IPS-18c (cell line): ENCODE results near the gene CNOT1.

Source experiments
- H3K4me3 ChIP-seq: 2 replicates; pipeline ENCODE4 v1.7.0; 2013; ENCODE audit warnings: low read depth, mild to moderate bottlenecking, low read length, moderate library complexity; ENCODE audit not compliant: insufficient read depth
- H3K9me3 ChIP-seq: one replicate; pipeline ENCODE4 v1.6.1; 2013; ENCODE audit warnings: mild to moderate bottlenecking, low read length, moderate library complexity; ENCODE audit not compliant: control insufficient read depth, insufficient read depth

Gene CNOT1

DNA sequence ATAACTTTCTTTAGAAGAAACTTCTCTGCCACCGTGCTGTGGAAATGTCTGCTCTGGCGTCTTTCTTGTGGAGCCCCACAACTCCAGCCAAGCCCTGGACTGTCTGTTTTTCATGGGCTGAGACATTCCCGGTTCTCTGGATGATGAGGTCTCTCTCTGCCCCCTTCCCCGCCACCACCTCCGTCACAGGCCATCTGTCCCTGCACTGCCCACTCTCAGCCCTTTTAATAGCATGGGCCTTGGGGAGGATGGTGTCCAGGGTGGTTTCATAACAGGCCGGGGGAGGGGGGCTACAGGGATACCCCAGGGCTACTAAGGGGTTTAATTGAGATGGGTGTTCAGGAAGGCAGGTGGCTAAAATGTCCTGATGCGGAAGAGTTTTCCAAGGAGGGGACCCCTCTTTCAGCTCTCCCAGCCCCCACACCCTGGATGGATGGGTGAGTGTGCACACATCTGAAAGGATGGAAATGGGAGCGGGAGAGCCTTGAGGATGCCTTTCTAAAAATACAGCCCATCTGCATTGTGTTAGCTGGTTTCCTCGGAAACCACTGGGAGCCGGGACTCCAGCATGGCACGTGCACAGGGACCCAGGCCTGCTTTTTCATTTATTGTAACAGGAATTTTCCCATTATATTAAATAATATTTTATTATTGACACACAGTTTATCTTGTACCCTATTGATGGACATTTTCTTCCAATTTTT, 144.3 kb downstream of the CNOT1 start:
- Histone ChIP-seq H3K9me3 (no peaks in the 10 kb centered on the region), H3K4me3 (no peak overlapping the region)

DNA sequence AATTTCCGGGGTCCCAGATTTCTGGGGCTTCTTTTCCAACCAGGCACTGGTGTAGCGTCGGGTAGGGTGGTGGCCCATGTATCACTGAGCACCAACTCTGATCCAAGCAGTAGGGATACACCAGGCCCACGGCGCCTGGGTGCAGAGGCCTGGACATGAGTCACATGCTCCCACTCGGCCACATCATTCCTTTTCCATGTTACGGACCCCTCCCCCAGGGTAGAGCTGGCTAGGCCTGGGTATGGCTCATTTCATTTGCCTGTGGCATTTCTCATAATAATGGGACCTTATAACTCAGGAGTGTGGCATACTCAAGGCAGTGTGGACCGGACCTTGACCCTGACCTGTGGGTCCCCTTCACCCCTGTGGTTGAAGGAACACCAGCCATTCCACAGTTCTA, 147.7 kb downstream of the CNOT1 start:
- Histone ChIP-seq H3K4me3 (no peak overlapping the region), H3K9me3 (no peaks in the 10 kb centered on the region)

DNA sequence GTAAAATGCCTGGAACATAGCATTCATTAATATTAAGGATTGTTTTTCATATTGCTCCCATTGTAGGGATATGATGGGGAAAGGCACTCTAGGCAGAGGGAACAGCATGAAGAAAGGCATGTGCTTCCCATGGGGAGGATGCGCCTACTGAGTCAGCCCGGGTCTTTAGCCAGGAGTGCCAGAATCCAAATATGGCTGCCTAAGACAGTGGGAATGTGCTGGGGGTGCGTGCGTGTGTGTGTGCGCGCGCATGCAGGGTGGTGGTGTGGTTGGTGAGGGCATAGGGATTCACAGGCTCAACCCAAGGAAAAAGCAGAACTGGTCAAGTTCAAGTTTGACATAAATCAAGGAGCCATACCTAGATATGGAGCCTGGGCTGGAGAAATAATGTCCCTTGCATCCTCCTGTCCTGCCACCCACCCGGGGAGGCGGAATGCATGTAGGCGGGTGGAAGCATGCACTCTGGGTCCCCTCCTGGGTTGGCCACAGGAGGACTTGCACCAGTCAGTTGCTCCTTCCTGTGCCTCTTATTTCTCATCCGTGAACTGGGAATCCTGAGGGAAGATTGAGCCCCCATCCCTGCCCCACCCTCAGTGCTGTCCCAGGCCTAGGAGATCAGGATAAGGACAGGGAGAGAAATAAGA, 148.3 kb downstream of the CNOT1 start:
- Histone ChIP-seq H3K9me3 (no peaks in the 10 kb centered on the region), H3K4me3 (no peak overlapping the region)

DNA sequence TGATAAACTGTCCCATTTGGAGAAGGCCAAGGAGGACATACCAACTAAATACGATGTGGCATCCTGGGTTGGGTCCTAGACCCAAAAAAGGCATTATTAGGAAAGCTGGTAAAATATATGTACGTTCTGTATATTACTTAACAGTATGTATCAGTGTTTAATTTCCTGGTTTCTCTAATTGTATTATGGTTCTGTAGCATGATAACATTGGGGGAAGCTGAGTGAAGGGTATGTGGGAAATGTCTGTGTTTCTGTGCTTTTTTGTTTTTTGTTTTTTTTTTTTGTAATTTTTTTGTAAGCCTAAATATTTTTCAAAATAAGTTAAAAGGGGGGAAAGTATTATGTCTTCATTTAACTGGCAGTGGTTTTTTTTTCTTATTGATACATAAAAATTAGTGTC, 151.2 kb downstream of the CNOT1 start:
- H3K4me3 ChIP-seq, result no peak overlapping the region
- no peaks in the 10 kb centered on the region for H3K9me3 ChIP-seq

DNA sequence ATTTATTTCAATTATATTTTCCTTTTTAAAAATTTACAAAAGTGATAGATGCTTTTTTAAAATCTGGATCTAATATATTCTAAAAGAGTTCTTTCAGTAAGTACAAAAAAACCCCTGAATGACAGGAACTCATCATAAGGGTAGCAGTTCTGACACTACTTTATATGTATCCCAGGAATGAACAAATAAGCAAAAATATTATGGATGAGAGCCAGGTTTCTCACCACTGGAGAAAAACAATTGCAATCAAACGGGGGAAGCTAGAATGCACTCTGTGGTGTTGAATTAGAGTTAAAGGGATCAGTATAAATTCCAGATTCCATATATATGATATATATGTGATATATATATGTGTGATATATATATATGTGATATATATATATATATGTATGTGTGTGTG, 152.8 kb downstream of the CNOT1 start:
- Histone ChIP-seq H3K9me3 (no peaks in the 10 kb centered on the region), H3K4me3 (no peak overlapping the region)

DNA sequence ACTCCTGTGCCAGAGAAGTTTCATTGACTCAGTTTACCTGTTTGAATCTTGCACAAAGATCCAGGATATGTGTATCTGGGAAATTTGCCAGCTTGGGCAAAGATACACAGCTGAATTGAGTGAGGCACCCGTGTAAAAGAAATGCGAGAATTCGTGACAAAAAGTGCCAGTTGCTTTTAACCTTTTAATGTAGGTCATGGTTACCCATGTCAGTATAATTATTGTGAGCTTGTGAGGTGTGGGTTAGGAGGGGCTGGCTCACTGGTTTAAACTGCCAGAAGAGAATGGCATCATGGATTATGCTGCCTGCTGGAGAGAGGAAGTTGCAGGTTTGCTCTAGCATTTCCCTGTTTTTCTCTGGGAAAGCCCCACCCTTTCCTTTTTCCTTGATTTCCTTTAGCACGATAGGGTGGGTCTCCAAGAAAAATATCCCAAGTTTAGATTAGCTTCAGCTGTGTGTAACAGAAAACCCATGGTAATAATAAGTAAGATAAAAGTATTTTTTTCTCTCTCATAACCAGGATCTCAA, 154.5 kb downstream of the CNOT1 start:
- Histone ChIP-seq H3K4me3 (no peak overlapping the region), H3K9me3 (no peaks in the 10 kb centered on the region)

DNA sequence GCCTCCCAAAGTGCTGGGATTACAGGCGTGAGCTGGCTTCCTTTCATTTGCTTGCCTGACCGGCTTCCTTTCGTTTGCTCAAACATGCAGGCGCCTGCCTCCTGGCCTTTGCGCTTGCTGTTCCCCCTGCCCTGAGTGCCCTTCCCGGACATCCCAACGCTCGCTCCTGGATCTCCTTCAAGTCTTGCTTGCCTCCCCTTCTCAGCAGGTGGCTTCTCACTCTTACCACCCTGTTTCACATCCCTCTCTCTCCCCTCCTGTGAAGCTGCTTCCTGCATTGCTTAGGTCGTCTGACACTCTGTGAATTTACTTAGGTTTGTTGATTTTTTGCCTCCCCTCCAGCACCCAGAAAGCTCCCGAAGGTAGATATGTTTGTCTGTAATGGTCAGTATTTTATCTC, 155.3 kb downstream of the CNOT1 start:
- H3K4me3 ChIP-seq, result no peak overlapping the region
- H3K9me3 ChIP-seq, result no peaks in the 10 kb centered on the region

DNA sequence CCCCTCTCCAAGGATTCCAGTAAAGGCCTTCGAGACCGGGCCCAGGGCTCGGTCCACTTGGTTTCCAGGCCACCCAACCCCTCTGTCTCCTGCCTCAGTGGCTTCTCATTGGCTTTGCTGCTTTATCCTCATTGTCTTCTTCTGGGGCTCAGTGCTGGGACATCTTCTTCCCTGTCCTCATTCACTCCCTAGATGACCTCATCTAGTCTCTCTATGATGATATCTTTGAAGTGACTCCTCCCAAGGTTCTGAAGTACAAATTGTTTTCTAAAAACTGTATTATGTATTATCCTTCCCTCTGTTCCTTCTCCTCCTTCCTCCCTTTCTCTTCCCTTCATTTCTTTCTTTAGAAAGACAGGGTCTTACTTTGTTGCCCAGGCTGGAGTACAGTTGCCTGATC, 156.8 kb downstream of the CNOT1 start:
- H3K9me3 ChIP-seq, result no peaks in the 10 kb centered on the region
- H3K4me3 ChIP-seq, result no peak overlapping the region

DNA sequence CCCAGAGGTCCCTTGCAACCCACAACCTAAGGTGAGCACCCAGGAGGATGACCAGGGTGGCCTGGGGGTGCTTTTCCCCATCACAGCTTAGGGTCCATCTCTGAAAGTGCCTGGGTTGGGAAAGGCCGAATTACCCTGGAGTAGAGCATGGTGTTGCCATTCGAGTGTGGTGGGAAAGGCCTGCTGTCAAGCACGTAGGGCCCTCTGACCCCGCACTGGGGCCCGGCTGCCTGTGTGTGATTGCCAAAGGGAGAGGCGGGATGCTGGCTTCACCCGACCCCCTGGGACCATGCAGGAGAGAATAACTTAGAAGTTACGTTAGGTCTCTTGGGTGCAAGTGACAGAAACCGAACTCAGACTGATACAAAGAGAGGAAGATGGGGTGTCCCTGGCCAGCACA, 157.4 kb downstream of the CNOT1 start:
- no peak overlapping the region for H3K4me3 ChIP-seq
- no peaks in the 10 kb centered on the region for H3K9me3 ChIP-seq

DNA sequence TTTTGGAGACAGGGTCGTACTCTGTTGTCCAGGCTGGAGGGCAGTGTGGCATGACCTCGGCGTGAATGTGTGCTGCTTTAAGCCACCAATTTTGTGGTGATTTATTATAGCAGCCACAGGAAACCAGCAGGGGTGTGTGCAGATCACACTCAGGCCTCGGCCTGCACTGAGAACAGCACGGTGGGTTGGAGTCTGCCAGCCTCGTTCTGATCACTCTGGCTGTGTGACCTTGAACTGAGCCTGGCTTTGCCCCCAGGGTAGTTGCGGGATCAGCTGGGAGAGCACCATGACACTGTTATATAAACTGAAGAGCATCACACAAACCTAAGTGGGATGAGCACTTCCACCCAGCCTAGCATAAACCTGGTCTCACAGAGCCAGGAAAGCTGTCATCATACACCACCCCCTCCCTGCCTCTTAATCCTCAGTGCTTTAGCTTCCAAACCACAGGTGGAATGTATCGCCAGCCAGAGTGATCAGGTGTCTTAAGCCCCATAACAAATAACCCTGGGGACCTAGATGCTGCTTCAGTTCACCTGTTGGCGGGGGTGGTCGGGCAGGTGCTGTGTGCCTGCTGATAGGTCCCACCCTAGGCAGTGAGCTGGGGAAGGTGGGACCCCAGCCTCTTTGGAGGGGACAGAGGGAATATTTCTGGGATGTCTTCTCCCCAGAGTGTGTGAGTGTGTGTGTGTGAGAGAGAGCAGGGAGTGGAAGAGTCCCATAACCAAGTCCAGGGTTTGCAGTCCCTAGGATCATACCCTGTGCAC, 158.2 kb downstream of the CNOT1 start:
- Histone ChIP-seq H3K4me3 (no peak overlapping the region), H3K9me3 (no peaks in the 10 kb centered on the region)
